Stimulated activated CD4-positive, alpha-beta T cell treated with anti-CD3 and anti-CD28 coated beads, Interleukin-1b, Interleukin-23, amount 100 ng/mL, for 48 hours (primary cell): ENCODE data around the gene B3GALT2.

Source experiments
- DNase-seq: peaks from one replicate; pipeline ENCODE4 v3.0.0-alpha.2; 2020

The B3GALT2 gene

DNA sequence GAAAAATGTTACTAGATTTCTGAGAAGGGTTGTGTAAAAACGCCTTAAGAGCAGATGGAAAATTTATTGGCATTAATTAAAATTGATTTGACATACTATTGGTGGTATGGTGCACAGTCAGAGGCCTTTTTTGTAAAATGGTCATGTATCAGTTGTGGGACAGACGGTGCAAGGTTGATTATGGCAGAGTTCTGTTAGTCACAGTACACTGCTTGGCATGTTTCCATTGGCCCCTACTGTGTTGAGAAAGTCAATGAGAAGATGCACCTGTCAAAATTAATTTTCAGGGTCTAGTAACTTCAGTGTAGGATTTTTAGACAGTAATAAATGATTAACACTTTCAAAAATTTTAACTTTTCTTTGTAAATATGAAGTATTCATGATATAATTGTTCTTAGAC, 4.4 kb downstream of the B3GALT2 start:
- DNase-seq = no peak

DNA sequence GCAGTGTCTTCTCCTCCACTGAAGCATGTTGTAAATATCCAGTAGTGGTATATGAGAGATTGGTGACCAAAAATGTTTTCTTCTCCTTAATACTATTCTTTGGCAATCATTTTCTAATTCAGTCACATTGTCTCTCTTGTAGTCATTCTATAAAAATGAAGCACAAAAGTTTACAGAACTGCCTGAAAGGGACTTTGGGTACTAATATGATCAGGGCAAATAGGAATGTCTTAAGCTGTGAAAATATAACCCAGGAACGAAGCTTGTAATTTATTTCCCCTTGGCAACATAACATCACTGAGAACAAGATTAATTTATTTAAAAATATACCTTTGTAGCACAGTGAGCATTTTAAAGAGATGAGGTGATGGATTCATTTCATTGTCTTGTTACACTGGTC, 4.9 kb downstream of the B3GALT2 start:
- no peak for DNase-seq

- DNase-seq = no peak
Measured at GRCh38 chr1:193179094-193179493, 7.3 kb downstream of the B3GALT2 start.

DNA sequence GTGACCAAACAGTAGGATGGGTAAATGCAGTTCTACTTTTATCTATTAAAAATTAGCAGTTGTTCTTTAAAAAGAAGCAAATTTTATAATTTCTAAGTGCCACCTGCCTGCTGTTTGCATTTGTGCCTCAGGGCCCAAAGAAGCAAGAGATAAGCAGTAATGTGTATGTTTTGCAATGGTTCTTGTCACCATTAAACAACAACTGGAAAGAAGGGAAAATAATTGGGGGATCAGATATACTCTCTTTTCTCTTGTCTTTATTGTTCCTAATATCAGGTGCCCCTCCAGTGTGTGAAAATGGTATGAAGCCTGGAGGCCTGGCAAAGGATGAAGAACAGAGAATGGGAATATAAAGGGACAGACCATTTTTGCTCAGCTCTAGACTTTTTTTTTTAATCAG, 9.6 kb downstream of the B3GALT2 start:
- no peak for DNase-seq

DNA sequence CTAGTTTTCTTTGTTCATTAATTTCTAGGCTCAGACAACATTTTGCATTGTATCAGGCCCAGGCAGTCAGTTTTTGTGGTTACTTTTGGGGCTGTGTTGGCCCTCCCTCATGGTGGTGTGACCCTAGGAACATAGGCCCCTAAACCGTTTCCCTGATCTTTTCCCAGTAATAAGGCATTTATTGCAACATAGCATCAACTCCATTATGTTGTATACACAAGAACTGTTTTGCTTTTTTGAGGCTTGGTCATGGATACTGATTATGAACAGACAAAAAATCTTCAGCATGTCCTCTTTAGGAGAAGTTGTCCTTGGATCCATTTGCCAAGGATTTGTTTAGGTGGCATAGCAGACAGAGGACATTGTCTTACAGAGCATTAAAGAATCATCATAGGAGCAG, 10.3 kb downstream of the B3GALT2 start:
- no peak for DNase-seq

- no peak for DNase-seq
Measured at GRCh38 chr1:193157360-193157759, 29.1 kb downstream of the B3GALT2 start.

- no peak for DNase-seq
Measured at GRCh38 chr1:193156822-193157142, 29.6 kb downstream of the B3GALT2 start.

DNA sequence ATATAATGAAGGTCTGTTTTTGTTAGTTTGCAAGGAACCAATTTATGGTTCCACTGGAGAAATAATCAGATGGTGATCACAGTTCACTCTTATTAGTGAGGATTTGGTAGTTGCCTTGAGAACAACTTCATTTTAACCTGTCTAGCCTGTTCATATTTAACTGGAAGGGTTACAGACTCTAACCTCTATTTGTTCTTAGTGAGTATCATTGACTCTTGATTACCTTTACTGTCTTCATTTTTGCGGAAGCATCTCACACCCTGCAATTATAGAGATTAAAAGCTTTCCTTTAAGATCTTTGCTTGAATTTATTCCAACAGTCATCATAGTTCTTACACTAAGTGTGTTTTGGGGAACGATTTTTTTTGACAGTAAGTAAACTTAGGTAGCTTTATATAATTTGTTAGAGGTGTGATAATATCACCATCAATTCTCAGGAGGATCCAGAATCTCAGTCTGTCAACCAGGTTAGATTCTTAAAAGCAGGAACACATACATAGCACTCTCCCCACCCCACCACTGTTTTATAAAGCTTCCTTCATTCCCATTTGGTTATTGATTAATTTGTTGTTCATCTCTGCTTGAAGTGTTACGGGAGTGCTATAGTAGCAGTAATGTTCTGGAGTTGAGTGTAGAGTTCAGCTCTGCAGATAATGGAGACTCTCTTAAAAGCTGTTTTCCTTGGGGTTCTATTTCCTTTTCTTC, 30.1 kb downstream of the B3GALT2 start:
- DNase-seq = no peak

DNA sequence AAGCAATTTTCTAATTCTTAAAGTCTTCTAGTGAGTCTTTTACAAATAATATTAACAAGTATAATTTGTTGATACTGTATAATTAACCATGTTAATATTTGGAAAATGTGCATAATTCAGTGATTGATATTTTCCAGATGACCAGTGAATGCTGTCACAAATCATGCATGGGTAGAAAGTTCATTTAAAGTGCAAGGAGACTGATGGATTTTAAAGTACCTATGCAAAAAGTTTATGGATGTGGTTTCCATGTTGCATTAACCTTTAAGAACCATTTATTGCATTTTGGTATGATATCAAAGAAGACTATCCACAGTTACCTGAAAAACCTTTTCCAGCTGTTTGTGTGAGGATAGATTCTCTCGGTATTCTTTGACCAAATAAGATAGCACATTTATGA, 41.4 kb downstream of the B3GALT2 start:
- no peak for DNase-seq

DNA sequence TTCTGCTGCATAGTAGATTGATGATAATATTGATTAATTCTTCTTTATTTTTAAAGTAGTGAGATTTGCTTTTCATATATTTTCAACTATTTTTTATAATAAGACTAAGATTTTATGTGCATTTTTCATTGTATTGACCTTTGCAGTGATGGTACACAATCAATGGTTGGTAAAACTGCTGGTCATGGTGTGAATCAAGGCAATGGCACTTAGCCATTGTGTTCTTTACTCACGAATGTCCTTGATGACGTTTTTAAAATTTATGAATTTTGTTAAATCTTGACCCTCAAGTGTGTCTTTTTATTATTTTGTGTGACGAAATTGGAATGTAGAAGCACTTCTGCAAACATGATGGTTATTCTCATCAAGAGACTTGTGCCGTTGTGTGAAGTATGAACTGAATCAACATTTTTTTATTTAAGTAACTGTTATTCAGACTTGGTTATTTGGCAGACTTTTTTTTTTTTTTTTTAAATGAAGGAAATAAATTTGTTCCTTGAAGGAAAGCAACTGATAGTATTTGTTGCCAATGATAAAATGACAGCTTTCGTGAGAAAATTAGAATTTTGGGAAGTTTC, 42.0 kb downstream of the B3GALT2 start:
- no peak for DNase-seq

DNA sequence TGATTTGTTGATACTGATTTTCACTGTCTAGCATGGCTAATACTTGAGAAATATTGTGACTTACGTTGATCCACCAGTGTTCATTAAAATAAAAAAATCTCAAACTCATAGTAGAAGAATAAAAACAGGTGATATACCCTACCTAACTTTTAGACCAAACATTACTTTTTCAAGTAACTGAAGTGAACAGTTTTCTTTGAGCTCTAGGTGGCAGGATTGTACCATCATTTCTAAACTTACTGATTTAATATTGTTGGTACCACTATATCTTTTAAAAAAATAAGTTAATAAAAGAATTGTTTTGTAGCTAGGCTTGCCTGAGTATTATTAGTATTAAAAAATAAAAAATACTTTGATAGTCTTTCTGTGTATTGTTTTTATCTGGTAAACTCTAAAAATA, 43.1 kb downstream of the B3GALT2 start:
- DNase-seq = no peak

DNA sequence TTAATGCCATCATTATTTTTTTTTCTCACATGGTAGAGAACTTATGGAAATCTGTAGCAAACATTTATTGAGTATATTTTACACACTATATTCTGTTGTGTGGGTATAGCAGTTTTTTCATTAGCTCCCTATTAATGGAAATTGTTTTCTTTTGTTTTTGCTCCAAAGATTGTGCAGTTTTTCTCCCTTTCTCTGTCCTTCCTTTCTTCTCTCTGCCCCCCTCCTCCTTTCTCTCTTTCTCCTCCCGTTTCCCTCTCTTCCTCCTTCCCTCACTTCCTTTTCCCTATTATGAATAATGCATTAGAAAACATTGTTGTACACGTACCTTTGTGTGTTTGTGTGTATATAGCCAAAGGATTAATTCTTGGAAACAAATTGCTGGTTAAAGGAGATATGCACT, 44.0 kb downstream of the B3GALT2 start:
- DNase-seq = no peak

- DNase-seq = no peak
Measured at GRCh38 chr1:193141804-193142203, 44.6 kb downstream of the B3GALT2 start.

DNA sequence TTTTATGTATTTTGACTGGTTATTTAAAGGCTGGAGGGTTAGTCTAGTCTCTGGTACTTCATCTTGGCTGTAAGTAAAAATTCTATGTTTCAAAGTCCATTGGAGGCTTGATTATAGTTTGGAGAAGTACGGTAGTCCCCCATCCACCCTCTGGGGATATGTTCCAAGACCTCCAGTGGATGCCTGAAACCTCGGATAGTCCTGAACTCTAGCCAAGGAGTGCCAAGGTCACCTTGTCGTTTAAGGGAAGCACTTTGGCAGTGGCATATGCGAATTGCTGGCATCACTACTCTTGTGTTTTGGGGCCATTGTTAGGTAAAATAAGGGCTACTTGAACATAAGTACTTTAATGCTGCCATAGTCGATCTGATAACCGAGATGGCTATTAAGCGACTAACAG, 46.2 kb downstream of the B3GALT2 start:
- DNase-seq = no peak

- no peak for DNase-seq
Measured at GRCh38 chr1:193131266-193131860, 55.0 kb downstream of the B3GALT2 start.
